Glomerular endothelial cell (primary cell): ENCODE measurements around the gene PRAMEF14. TPM values are rescaled to one million over a fixed set of nuclear protein-coding genes. Genes with fewer than 3 reads are reported as not detected.
"Not testable (repeated sequence)": the region's sequence is repeated elsewhere in the genome, so short reads cannot be mapped to it uniquely, and the experiment has no call there.

Source experiments
- DNase-seq: peaks from one replicate; pipeline ENCODE4 v3.0.0-alpha.2; 2011; ENCODE audit warnings: low read depth, low spot score; ENCODE audit errors: extremely low read depth
- total RNA-seq: library from RNA; depleted of rRNA; stranded (reverse); fragments of >200 nt; gene quantifications from 2 replicates; pipeline ENCODE4 v1.2.3, GENCODE V29; 2015

The PRAMEF14 gene, protein sequence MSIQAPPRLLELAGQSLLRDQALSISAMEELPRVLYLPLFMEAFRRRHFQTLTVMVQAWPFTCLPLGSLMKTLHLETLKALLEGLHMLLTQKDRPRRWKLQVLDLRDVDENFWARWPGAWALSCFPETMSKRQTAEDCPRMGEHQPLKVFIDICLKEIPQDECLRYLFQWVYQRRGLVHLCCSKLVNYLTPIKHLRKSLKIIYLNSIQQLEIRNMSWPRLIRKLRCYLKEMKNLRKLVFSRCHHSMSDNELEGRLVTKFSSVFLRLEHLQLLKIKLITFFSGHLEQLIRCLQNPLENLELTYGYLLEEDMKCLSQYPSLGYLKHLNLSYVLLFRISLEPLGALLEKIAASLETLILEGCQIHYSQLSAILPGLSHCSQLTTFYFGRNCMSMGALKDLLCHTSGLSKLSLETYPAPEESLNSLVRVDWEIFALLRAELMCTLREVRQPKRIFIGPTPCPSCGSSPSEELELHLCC
- total RNA-seq, result not detected in 2 replicates

DNA sequence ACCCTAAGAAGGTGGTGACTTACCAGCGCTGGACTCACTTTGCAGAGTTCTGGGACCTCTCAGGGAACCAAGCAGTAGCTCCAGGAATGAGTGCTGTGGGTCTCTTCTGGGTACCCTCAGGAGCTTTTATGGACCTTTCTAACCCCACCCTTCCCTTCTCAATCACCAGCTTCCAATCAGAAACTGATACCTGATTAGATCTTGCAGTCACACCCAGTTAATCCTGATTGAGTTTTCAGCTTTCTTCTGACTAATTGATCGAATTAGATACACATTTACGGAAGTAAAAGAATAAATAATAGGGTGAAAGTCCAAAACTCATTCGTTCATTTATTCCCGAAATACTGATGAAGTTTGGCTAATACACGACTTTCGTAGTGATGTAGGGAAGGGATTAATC is at the start of gene PRAMEF14:
Gene PRAMEF14, minus strand, starts transcription at position 101 of the 400 bp plus-strand sequence. CDS start 1,820 bp downstream, outside the sequence.
- DNase-seq, result not testable (repeated sequence)

DNA sequence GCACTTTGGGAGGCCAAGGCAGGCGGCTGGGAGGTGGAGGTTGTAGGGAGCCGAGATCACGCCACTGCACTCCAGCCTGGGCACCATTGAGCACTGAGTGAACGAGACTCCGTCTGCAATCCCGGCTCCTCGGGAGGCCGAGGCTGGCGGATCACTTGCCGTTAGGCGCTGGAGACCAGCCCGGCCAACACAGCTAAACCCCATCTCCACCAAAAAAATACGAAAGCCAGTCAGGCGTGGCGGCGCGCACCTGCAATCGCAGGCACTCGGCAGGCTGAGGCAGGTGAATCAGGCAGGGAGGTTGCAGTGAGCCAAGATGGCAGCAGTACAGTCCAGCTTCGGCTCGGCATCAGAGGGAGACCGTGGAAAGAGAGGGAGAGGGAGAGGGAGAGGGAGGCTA is 48.4 kb upstream of the PRAMEF14 start:
- not testable (repeated sequence) for DNase-seq

DNA sequence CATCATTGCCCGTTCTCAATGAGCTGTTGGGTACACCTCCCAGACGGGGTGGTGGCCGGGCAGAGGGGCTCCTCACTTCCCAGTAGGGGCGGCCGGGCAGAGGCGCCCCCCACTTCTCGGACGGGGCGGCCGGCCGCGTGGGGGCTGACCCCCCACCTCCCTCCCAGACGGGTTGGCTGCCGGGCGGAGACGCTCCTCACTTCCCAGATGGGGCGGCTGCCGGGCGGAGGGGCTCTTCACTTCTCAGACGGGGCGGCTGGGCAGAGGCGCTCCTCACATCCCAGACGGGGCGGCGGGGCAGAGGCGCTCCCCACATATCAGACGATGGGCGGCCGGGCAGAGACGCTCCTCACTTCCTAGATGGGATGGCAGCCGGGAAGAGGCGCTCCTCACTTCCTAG is 47.8 kb upstream of the PRAMEF14 start:
- not testable (repeated sequence) for DNase-seq

DNA sequence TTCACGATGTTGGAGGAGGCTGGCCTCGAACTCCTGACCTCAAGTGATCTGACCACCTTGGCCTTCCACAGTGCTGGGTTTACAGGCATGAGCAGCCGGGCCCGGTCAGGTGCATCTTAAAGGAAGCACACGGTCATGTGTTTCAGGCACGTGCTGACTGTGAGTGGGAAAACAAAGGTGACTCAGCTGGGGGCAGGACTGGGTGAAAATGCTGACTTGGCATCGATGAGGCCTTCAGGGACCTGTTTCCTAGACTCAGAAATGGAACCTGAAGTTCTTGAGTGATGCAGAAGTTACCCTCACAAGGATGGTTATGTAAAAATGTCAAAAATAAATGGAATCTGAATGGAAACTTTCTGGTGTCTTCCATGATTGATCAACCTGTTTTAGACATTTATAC is 46.1 kb upstream of the PRAMEF14 start:
- not testable (repeated sequence) for DNase-seq

DNA sequence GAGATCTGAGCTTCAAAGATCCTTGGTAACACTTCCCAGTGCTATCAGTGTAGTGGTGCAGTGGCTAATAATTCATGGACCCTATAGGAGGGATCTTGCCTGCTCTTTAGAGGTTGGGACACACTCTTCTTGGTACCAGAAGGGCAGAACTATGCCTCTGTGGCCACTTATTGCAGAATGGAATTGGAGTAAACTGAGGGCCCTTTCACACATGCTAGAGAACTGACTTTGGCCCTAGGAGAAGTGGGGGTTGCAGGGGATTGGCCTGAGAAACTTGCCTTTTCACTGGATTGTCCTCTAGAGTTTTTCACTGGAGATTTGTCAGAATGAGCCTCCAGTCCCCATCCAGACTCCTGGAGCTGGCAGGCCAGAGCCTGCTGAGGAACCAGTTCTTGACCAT is 42.4 kb upstream of the PRAMEF14 start, which contains the start of gene PRAMEF17:
Gene PRAMEF17, plus strand, starts transcription at position 301 of the 400 bp plus-strand sequence. Its CDS starts 26 bp downstream, at position 327.
- DNase-seq, result not testable (repeated sequence)

DNA sequence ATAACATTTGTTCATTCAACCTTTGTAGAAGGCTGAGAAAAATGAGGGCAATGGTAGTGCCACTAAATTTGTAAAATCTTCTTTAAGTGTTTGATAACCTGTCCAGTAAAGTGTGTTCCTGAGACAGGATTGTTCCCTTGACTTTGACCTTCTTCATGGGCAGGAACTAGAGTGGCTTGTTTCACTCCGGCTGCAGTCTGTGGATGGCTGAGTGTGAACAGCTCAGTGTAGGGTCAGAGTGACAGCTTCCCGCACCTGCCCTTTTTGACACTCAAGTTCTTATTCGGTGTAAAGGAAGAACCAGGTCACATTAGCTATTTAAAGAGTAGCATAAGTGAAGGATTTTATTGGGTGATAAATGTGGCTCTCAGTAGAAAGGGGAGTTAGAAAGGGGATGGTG is 33.4 kb upstream of the PRAMEF14 start:
- not testable (repeated sequence) for DNase-seq

DNA sequence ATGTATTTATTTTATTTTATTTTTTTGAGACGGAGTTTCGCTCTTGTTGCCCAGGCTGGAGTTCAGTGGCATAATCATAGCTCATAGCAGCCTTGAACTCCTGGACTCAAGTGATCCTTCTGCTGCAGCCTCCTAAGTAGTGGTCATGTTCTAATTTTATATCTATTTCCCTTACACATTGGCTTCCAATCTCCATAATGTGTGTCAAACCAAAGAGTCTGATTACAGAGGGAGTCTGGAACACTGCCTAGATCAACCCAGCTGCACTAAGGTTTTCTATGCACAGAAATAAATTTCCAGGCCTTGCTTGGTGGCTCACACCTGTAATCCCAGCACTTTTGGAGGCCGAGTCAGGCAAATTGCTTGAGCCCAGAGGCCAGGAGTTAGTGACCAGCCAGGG is 32.0 kb upstream of the PRAMEF14 start:
- DNase-seq, result not testable (repeated sequence)

DNA sequence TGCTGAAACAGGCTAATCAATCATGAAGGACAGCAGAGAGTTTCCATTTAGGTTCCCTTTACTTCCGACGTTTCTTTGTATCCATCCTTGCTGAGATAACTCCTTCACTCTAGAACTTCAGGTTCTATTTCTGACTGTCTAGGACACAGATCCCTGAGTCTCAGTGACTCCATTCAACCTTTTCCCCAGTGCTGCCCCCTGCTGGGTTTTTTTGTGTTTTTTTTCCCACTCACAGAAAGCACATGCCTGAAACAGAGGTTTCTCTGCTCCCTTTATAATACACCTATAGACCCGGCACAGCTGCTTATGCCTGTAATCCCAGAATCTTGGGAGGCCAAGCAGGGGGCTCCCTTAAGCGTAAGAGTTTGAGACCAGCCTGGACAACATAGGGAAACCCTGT is 21.6 kb upstream of the PRAMEF14 start:
- DNase-seq, result not testable (repeated sequence)

DNA sequence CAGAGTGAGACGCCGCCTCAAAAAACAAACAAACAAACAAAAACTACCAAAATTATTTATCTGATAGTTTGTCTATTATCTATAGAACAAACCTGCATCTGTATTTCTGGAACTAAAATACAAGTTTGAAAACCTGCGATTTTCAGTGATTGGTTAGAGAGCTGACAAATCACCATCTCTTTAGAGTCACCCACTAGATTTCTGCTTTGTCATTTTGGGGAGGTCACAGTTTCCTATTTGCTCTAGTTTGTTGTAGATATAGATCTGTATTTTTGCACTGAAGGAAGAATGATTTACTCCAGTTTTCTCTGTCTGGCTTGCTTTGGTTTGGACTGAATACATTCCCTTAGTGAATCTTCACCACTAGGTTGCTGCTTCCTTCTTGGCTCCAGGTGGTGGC is 19.6 kb upstream of the PRAMEF14 start:
- not testable (repeated sequence) for DNase-seq

DNA sequence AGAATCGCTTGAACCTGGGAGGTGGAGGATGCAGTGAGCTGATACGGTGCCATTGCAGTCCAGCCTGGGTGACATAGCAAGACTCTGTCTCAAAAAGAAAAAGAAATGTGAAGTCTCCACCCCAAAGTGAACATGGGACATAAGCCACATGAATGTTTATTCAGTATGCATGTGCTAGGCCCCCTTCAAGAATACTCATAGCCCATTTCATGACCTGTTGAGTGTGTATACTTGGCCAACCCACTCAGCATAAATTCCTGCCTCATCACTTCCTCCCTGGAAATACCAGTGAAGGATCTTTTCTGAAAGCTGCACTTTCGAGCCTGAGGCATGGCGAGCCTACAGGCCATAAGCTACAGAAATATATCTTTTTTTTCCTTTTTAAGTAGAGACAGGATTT is 18.0 kb upstream of the PRAMEF14 start:
- DNase-seq, result not testable (repeated sequence)

DNA sequence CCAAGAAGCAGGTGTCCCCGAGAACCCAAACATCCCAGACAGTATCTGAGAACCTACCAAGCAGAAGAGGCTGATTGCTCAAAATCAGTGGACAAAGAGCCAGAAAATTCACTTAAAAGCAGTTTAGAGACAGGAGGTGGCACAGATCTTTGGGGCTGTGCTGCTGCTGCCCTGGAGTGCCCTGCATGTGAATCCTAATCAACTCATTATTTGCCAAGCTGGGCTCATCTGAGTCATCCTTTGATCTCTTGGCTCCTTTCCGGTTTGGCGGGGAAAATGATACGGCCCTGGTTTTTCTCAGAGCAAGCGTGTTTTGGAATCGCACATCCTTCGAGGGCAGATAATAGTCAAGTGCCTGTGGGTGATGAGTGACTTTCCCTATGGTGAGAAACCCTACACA is 15.4 kb upstream of the PRAMEF14 start:
- DNase-seq, result not testable (repeated sequence)

DNA sequence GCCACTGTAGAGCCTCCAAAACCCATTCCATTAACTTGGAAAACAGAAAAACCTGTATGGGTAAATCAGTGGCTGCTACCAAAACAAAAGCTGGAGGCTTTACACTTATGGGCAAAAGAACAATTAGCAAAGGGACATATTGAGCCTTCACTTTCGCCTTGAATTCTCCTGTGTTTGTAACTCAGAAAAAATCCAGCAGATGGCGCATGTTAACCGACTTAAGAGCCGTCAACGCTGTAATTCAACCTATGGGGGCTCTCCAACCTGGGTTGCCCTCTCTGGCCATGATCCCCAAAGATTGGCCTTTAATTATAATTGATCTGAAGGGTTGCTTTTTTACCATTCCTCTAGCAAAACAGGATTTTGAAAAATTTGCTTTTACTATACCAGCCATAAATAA is 9.8 kb upstream of the PRAMEF14 start:
- DNase-seq, result peak; percentile 52

DNA sequence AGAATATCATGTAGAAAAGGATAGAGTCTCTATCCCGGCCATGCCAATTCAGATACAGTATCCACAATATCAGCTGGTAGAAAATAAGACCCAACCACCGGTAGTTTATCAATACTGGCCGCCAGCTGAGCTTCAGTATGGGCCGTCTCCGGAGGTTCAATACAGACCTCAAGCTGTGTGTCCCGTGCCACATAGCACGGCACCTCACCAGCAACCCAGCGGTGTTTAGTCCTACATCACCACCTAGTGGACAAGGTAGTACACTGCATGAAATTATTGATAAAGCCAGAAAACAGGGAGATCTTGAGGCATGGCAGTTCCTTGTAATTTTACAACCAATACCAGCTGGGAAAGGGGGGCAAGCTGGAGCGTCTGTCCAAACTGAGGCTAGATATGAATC is 7.5 kb upstream of the PRAMEF14 start:
- not testable (repeated sequence) for DNase-seq

DNA sequence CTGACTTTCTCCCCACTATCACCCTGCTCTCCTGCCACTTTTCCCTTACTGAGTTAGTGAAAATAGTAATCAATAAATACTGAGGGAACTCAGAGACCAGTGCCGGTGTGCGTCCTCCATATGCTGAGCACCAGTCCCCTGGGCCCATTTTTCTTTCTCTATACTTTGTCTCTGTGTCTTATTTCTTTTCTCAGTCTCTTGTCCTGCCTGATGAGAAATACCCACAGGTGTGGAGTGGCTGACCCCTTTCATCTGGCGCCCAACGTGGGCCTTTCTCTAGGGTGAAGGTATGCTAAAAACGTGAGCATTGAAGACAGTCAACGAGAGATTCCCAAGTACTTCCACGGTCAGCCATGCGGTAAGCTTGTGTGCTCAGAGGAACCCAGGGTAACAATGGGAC is 6.5 kb upstream of the PRAMEF14 start:
- not testable (repeated sequence) for DNase-seq

DNA sequence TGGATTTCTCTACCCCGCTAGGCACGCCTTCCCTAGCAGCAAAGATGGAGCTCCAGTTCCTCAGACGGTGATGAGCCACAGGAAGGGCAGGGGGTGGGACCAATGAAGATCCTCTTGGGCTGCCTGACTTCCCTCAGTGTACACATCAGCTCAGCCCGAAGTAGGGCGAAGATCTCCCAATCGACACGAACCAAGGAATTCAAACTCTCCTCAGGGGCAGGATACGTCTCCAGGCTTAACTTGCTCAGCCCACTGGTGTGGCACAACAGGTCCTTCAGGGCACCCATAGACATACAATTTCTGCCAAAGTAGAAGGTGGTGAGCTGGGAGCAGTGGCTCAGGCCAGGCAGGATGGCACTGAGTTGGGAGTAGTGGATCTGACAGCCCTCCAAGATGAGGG is 4.4 kb downstream of the PRAMEF14 start:
- not testable (repeated sequence) for DNase-seq

DNA sequence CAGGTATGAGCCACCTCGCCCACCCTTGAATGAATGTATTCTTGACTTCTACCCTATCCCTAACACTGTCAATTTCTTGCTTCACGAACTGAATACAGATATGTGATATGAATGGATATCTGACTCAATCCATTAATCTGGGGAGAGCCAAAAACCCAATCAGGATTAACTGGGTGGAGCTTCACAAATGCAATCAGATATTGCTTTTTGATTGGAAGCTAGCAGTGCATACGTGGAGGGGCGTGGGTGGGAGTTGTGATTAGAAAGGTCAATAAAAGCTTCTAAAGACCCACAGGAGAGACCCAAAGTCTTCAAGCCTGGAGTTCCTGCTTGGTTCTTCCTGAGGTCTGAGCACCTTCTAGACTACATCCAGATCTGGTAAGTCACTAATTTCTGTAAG is 31.7 kb downstream of the PRAMEF14 start, which contains the start of gene PRAMEF15:
Gene PRAMEF15, plus strand, starts transcription at position 301 of the 400 bp plus-strand sequence. CDS start 2,827 bp downstream, outside the sequence.
- DNase-seq, result not testable (repeated sequence)

DNA sequence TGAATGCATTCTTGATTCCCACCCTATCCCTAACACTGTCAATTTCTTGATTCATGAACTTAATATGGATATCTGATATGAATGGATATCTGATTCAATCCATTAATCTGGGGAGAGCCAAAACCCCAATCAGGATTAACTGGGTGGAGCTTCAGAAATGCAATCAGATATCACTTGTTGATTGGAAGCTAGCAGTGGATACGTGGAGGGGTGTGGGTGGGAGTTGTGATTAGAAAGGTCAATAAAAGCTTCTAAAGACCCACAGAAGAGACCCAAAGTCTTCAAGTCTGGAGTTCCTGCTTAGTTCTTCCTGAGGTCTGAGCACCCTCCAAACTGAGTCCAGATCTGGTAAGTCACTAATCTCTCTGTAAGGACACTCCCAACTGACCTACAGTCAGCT is 43.7 kb downstream of the PRAMEF14 start, which contains the start of gene PRAMEF33:
Gene PRAMEF33, plus strand, starts transcription at position 301 of the 400 bp plus-strand sequence. CDS start 2,416 bp downstream, outside the sequence.
- DNase-seq, result not testable (repeated sequence)

DNA sequence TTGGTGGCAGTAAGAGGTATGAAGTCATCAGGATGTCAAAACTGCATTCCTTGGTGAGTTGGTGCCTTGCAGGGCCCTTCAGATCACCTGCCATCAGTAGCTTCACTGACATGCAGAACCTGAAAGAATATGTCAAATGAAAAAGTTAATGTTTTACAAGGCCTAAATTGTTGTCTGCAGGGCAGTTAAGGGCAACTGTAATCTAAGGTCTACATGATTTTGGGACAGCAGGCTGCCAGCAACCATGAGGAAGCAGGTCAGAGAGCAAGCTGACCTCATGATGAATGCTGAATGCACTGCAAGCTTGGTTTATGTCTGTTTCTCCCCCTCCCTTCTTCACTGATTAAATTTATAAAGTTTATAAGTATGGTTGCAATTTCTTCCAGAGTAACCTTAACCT is 44.7 kb downstream of the PRAMEF14 start:
- DNase-seq, result not testable (repeated sequence)

DNA sequence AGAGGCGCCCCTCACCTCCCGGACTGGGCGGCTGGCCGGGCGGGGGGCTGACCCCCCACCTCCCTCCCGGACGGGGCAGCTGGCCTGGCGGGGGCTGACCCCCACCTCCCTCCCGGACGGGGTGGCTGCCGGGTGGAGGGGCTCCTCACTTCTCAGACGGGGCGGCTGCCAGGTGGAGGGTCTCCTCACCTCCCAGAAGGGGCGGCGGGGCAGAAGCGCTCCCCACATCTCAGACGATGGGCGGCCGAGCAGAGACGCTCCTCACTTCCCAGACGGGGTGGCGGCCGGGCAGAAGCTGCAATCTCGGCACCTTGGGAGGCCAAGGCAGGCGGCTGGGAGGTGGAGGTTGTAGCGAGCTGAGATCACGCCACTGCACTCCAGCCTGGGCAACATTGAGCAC is 48.2 kb downstream of the PRAMEF14 start:
- not testable (repeated sequence) for DNase-seq

DNA sequence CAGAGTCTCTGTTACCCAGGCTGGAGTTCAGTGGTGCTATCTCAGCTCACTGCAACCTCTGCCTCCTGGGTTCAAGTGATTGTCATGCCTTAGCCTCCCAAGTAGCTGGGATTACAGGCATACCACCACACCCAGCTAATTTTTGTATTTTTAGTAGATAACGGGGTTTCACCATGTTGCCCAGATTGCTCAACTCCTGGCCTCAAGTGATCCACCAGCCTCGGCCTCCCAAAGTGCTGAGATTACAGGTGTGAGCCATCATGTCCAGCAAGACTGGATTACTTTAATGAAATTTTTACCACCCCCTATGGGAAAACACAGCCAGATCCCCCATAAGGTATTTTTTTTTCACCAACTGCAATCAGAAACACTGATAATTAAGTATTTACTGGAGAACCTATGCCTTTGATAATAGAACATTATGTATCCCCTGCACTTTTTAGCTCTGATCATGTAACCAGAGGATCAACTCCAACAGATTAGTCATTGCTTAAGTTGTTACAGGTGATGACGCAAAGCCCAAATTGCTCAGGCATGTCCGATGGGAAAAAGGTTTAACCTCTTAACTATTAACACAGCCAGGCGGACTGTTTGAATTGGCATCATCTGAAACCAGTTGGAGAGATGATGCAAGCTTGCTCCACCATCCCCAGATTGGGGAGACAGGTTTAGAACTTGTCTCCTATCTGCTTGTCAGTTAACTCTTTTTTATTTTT is 49.6 kb downstream of the PRAMEF14 start:
- not testable (repeated sequence) for DNase-seq
